ENCODE results near the gene MACROD1. TPM values are rescaled to one million over a fixed set of nuclear protein-coding genes. Genes with fewer than 3 reads are reported as not detected.

Gene MACROD1
- total and polyA plus RNA-seq, 4 experiments from 2014 or later, result 5.0 to 8.7 (median 7.3) TPM

DNA sequence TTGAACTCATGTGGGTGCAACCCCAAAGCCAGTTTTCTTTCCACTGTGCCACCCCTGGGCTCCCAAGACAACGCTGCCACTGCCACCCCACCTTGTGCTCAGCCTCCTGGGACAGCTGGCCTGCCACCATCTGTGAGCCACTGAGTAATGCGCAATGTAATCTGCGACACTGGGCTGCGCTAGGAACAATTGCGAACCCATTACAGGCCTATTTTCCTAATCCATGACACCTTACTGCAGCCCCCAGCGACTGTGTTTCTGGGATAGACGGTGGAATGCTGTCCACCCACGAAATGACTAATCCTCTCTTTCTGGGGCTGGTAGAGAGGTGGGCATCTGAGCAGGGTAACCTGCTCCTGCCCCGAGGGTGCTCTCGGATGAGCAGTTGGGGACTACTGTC is 108.0 kb downstream of the MACROD1 start:
- CTCF ChIA-PET (ENCODE audit: partially characterized antibody), result no interaction called here
- Mint-ChIP-seq H3K4me3 (no peak overlapping the region), H3K27me3 (peaks cover 6 to 9% of the 10 kb centered on the region in 2 donors), H3K4me1 (peaks cover 5 to 12% (median 6%) of the 10 kb centered on the region in 4 donors), H3K9me3 (no peaks in the 10 kb centered on the region), H3K36me3 (no peaks in the 10 kb centered on the region), H3K27ac (no peak overlapping the region)
- H3K27ac ChIP-seq (ENCODE audit: low read depth, low read length), result no peak overlapping the region
- H3K9me3 ChIP-seq (ENCODE audit: control insufficient read depth in 1 of 2, low read length in 2 of 2), result no peaks in the 10 kb centered on the region
- no peaks in the 10 kb centered on the region for H3K27me3 ChIP-seq (ENCODE audit: insufficient read depth, low read length)
- intact Hi-C loops (cut with micrococcal nuclease), result no loop called here
- POLR2A ChIA-PET (ENCODE audit: partially characterized antibody), result no interaction called here
- H3K4me3 ChIP-seq (ENCODE audit: low read length in 2 of 2), result no peak overlapping the region
- no peaks in the 10 kb centered on the region for H3K36me3 ChIP-seq (ENCODE audit: insufficient read depth, low read length)
- H3K4me1 ChIP-seq (ENCODE audit: insufficient read depth, low read length), result peaks cover 11% of the 10 kb centered on the region
- DNase-seq, result no peak

DNA sequence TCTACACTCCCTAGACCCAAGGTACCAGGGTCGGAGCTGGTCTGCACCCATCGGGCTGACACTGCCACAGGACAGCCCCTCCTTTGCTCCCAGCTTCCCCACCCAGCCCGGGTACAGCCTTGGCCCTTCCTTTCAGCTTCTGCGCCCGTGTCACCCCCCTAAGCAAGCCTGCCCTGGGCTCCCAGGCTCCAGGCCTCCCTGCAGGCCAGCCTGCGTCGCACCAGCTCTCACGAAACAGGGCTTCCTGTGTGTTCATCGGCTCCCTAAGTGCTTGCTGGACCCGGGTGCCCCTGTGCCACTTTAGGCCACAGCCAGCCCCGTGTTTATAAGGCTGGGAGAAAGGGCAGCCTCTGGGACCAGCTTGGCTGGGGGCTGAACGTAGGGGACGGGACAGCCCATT is 109.1 kb downstream of the MACROD1 start:
- Mint-ChIP-seq H3K27me3 (peaks cover 3 to 4% of the 10 kb centered on the region in 2 donors), H3K36me3 (no peaks in the 10 kb centered on the region), H3K9me3 (no peaks in the 10 kb centered on the region), H3K4me3 (no peak overlapping the region), H3K4me1 (peaks cover 3 to 8% (median 5%) of the 10 kb centered on the region in 4 donors), H3K27ac (no peak overlapping the region)
- Histone ChIP-seq H3K4me1 (ENCODE audit: insufficient read depth, low read length) (peaks cover 11% of the 10 kb centered on the region), H3K4me3 (ENCODE audit: low read length in 2 of 2) (no peak overlapping the region), H3K9me3 (ENCODE audit: control insufficient read depth in 1 of 2, low read length in 2 of 2) (no peaks in the 10 kb centered on the region), H3K27me3 (ENCODE audit: insufficient read depth, low read length) (no peaks in the 10 kb centered on the region), H3K36me3 (ENCODE audit: insufficient read depth, low read length) (no peaks in the 10 kb centered on the region), H3K27ac (ENCODE audit: low read depth, low read length) (no peak overlapping the region)
- intact Hi-C loops (cut with micrococcal nuclease), result no loop called here
- POLR2A ChIA-PET (ENCODE audit: partially characterized antibody), result no interaction called here
- CTCF ChIA-PET (ENCODE audit: partially characterized antibody), result interaction anchor here (0.9 kb wide), 1 partner anchor 95 kb away, joined by 3 read pairs; no protein-coding TSS in a partner anchor
- DNase-seq, result no peak

DNA sequence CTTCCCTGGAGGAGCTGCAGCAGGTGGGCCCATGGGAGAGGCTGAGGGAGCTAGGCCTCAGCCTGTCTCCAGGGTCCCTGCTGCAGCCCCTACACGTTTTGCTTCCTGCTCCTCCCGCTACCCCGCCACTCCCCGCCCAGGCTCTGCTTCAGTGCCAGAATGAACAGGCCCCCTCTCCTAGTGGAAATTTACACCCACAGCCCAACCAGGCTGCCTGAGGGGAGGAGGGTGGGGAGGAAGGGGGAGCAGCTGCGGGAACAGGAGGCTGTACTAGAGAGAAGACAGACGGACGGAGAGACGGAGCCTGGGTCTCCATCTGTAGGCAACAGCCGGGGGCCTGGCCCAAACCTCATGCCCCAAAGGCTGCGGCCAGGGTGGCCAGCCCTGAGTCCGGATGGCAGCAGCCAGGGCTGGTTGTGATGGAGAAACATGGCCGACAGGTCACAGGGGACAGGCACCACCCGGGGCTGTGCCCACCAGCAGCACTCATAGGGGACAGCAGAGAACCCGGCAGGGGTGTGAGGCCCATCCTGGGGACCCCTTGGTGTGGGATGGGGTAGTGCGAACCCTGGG is 109.6 kb downstream of the MACROD1 start:
- no peaks in the 10 kb centered on the region for H3K36me3 ChIP-seq (ENCODE audit: insufficient read depth, low read length)
- H3K4me1 ChIP-seq (ENCODE audit: insufficient read depth, low read length), result peaks cover 9% of the 10 kb centered on the region
- H3K9me3 ChIP-seq (ENCODE audit: control insufficient read depth in 1 of 2, low read length in 2 of 2), result no peaks in the 10 kb centered on the region
- H3K27me3 Mint-ChIP-seq, result peaks cover 3% of the 10 kb centered on the region in 2 donors
- H3K4me1 Mint-ChIP-seq, result peaks cover 3 to 5% (median 5%) of the 10 kb centered on the region in 4 donors
- no peaks in the 10 kb centered on the region for H3K27me3 ChIP-seq (ENCODE audit: insufficient read depth, low read length)
- CTCF ChIA-PET (ENCODE audit: partially characterized antibody), result interaction anchor here (0.9 kb wide), 1 partner anchor 95 kb away, joined by 3 read pairs; no protein-coding TSS in a partner anchor
- no peaks in the 10 kb centered on the region for H3K9me3 Mint-ChIP-seq
- DNase-seq, result no peak
- no peak overlapping the region for H3K27ac Mint-ChIP-seq
- intact Hi-C loops (cut with micrococcal nuclease), result no loop called here
- H3K36me3 Mint-ChIP-seq, result no peaks in the 10 kb centered on the region
- H3K4me3 ChIP-seq (ENCODE audit: low read length in 2 of 2), result no peak overlapping the region
- POLR2A ChIA-PET (ENCODE audit: partially characterized antibody), result no interaction called here
- H3K27ac ChIP-seq (ENCODE audit: low read depth, low read length), result no peak overlapping the region
- H3K4me3 Mint-ChIP-seq, result no peak overlapping the region

DNA sequence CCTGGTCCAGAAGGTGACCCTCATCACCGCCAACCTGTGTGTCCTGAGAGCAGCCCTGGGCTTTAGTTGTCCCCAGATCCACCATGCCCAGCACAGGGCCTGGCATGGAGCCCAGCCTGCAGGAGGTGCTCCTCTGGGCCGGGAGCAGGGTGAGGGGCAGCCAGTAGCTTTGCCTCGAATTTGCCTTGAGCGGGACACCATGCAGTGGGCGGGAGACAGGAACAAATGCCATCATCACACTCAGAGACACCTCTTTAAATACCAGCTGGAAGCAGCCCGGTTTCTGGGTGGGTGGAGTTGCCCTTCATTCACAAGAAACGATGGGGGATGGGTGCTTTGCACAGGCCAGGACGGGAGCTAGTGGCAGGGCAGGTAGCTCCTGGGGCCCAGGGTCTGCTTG is 110.8 kb downstream of the MACROD1 start:
- H3K4me1 ChIP-seq (ENCODE audit: insufficient read depth, low read length), result no peaks in the 10 kb centered on the region
- peak overlapping the region in 1 of 8 donors; percentile 21 for H3K4me3 Mint-ChIP-seq
- no peak for DNase-seq
- ChIA-PET CTCF (ENCODE audit: partially characterized antibody) (no interaction called here), POLR2A (ENCODE audit: partially characterized antibody) (no interaction called here)
- H3K27me3 Mint-ChIP-seq, result no peaks in the 10 kb centered on the region
- H3K36me3 ChIP-seq (ENCODE audit: insufficient read depth, low read length), result no peaks in the 10 kb centered on the region
- no peaks in the 10 kb centered on the region for H3K9me3 Mint-ChIP-seq
- intact Hi-C loops (cut with micrococcal nuclease), result no loop called here
- no peaks in the 10 kb centered on the region for H3K9me3 ChIP-seq (ENCODE audit: control insufficient read depth in 1 of 2, low read length in 2 of 2)
- no peaks in the 10 kb centered on the region for H3K27me3 ChIP-seq (ENCODE audit: insufficient read depth, low read length)
- peak overlapping the region in 1 of 7 donors; percentile 68 for H3K27ac Mint-ChIP-seq
- no peak overlapping the region for H3K4me3 ChIP-seq (ENCODE audit: low read length in 2 of 2)
- no peaks in the 10 kb centered on the region for H3K4me1 Mint-ChIP-seq
- no peaks in the 10 kb centered on the region for H3K36me3 Mint-ChIP-seq
- H3K27ac ChIP-seq (ENCODE audit: low read depth, low read length), result no peak overlapping the region

DNA sequence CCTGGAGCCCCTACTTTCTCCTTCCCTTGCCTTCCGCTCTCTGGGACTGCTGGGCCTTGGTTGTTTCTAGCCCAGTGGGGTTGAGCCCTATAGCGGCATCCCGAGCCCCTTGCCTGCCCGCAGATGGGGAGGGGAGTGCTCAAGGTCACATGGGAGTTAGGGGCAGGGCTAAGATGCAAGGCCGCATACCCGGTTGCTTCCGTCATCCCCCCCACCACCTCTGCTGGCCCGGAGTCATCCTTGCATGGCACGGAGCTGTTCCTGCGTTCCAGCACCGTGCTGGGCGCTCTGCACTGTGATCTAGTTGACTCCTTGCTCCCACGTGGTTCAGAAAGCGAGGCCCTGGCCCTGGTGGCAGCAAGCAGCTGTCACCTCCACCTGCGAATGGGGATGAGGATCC is 112.2 kb downstream of the MACROD1 start:
- Mint-ChIP-seq H3K9me3 (no peaks in the 10 kb centered on the region), H3K4me1 (no peaks in the 10 kb centered on the region), H3K27ac (no peak overlapping the region), H3K36me3 (no peaks in the 10 kb centered on the region), H3K4me3 (no peak overlapping the region), H3K27me3 (no peaks in the 10 kb centered on the region)
- H3K27me3 ChIP-seq (ENCODE audit: insufficient read depth, low read length), result no peaks in the 10 kb centered on the region
- ChIA-PET POLR2A (ENCODE audit: partially characterized antibody) (no interaction called here), CTCF (ENCODE audit: partially characterized antibody) (no interaction called here)
- no peak overlapping the region for H3K4me3 ChIP-seq (ENCODE audit: low read length in 2 of 2)
- no peaks in the 10 kb centered on the region for H3K4me1 ChIP-seq (ENCODE audit: insufficient read depth, low read length)
- no peak overlapping the region for H3K27ac ChIP-seq (ENCODE audit: low read depth, low read length)
- intact Hi-C loops (cut with micrococcal nuclease), result no loop called here
- no peaks in the 10 kb centered on the region for H3K36me3 ChIP-seq (ENCODE audit: insufficient read depth, low read length)
- DNase-seq, result no peak
- no peaks in the 10 kb centered on the region for H3K9me3 ChIP-seq (ENCODE audit: control insufficient read depth in 1 of 2, low read length in 2 of 2)

DNA sequence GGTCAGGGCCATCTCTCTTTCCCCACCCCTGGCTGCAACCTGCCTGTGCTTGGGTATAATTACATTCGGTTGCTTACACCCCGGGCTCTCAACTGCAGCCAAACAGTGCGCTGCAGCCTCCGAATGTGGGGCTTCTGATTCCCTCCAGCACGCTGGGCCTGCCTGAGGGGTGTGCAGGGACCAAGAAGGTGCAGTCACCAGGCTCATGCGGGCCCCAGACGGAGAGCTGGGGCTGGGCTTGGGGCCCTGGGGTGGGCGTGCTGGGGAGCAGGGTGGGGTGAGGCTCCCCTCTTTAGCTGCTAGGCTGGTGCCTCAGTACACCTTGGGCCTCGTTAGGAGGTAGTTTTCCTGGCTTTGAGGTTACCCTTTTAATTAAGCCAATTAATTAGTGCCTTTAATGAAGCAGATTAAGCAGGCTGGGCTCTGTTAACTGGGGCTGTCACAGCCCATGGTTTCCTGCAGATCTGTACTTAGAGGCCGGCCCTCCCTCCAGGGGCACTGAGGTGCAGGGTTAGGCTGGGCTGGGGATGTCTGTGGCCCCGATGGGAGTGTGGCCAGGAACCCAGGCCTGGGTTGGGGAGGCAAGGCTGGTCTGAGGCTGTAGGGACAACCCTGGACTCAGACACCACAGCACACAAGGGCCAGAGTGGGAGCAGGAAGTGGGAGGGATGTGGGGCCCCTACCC is 112.8 kb downstream of the MACROD1 start:
- ChIA-PET POLR2A (ENCODE audit: partially characterized antibody) (no interaction called here), CTCF (ENCODE audit: partially characterized antibody) (no interaction called here)
- intact Hi-C loops (cut with micrococcal nuclease), result no loop called here
- no peaks in the 10 kb centered on the region for H3K27me3 Mint-ChIP-seq
- no peaks in the 10 kb centered on the region for H3K36me3 Mint-ChIP-seq
- no peaks in the 10 kb centered on the region for H3K4me1 ChIP-seq (ENCODE audit: insufficient read depth, low read length)
- H3K27ac ChIP-seq (ENCODE audit: low read depth, low read length), result no peak overlapping the region
- no peak for DNase-seq
- no peak overlapping the region for H3K27ac Mint-ChIP-seq
- H3K4me1 Mint-ChIP-seq, result no peaks in the 10 kb centered on the region
- no peaks in the 10 kb centered on the region for H3K9me3 ChIP-seq (ENCODE audit: control insufficient read depth in 1 of 2, low read length in 2 of 2)
- no peaks in the 10 kb centered on the region for H3K9me3 Mint-ChIP-seq
- no peak overlapping the region for H3K4me3 Mint-ChIP-seq
- no peaks in the 10 kb centered on the region for H3K36me3 ChIP-seq (ENCODE audit: insufficient read depth, low read length)
- no peak overlapping the region for H3K4me3 ChIP-seq (ENCODE audit: low read length in 2 of 2)
- H3K27me3 ChIP-seq (ENCODE audit: insufficient read depth, low read length), result no peaks in the 10 kb centered on the region

DNA sequence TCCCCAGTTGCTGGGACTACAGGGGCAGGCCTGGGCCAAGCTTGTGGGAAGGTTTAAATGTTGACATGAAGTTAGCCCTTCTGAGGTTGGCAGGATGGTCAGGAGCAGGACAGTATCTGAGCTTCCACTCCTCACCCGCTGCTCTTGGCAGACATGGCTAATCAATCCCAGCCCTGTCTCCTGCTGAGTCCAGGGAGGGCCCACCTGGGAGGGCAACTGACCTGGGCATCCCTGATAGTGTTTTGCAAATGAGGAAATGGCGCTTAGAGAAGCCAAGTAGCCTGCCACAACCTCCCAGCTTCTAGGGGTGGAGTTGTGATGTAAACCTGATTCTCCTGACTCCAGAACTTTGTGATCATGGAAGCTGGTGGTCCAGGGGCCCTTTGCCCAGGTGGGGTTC is 113.5 kb downstream of the MACROD1 start:
- H3K27ac ChIP-seq (ENCODE audit: low read depth, low read length), result no peak overlapping the region
- Mint-ChIP-seq H3K4me1 (no peaks in the 10 kb centered on the region), H3K4me3 (no peak overlapping the region), H3K27ac (no peak overlapping the region), H3K36me3 (no peaks in the 10 kb centered on the region), H3K9me3 (no peaks in the 10 kb centered on the region), H3K27me3 (no peaks in the 10 kb centered on the region)
- H3K27me3 ChIP-seq (ENCODE audit: insufficient read depth, low read length), result no peaks in the 10 kb centered on the region
- ChIA-PET POLR2A (ENCODE audit: partially characterized antibody) (no interaction called here), CTCF (ENCODE audit: partially characterized antibody) (interaction anchor here (0.5 kb wide), 1 partner anchor 13 kb away, joined by 3 read pairs; no protein-coding TSS in a partner anchor)
- intact Hi-C loops (cut with micrococcal nuclease), result no loop called here
- H3K36me3 ChIP-seq (ENCODE audit: insufficient read depth, low read length), result no peaks in the 10 kb centered on the region
- H3K9me3 ChIP-seq (ENCODE audit: control insufficient read depth in 1 of 2, low read length in 2 of 2), result no peaks in the 10 kb centered on the region
- no peak for DNase-seq
- no peak overlapping the region for H3K4me3 ChIP-seq (ENCODE audit: low read length in 2 of 2)
- no peaks in the 10 kb centered on the region for H3K4me1 ChIP-seq (ENCODE audit: insufficient read depth, low read length)
